ENCODE measurements around the gene TGM6. TPM values are rescaled to one million over a fixed set of nuclear protein-coding genes. Genes with fewer than 3 reads are reported as not detected.

Gene TGM6
- total RNA-seq, 1 experiment from 2014 or later, result not detected

- H3K23me2 ChIP-seq (ENCODE audit: insufficient read length, low read depth, low read length, poor library complexity, severe bottlenecking), result no peaks in the 10 kb centered on the region
- H3K56ac ChIP-seq (ENCODE audit: insufficient read length, low read depth, low read length), result no peak overlapping the region
- TF ChIP-seq CTCF (conservative IDR thresholded peaks at IDR 0.05), result no peak
- no peak overlapping the region for H4K91ac ChIP-seq (ENCODE audit: insufficient read length, low read depth, low read length)
- Mint-ChIP-seq H3K4me1 (no peaks in the 10 kb centered on the region), H3K27ac (no peak overlapping the region; a peak in 2 of 7 replicates), H3K9me3 (no peaks in the 10 kb centered on the region), H3K36me3 (ENCODE audit: insufficient read depth in 1 of 3, low read depth in 3 of 3) (peaks cover 40 to 55% (median 49%) of the 10 kb centered on the region in 3 experiments), H3K4me3 (no peak overlapping the region), H3K27me3 (ENCODE audit: low read depth) (peaks cover 1% of the 10 kb centered on the region; the same call in 1 of the 2 replicates)
- no peak overlapping the region for H4K8ac ChIP-seq (replicated peaks; ENCODE audit: insufficient read length, low read depth, low read length)
- H2BK15ac ChIP-seq (ENCODE audit: low read depth, low read length), result no peak overlapping the region
- H2BK5ac ChIP-seq (ENCODE audit: insufficient read length, low read length), result no peak overlapping the region
- no peak overlapping the region for H2AK5ac ChIP-seq (ENCODE audit: insufficient read length, low read length)
- no peak overlapping the region for H2BK20ac ChIP-seq (ENCODE audit: low read depth, low read length, poor library complexity, severe bottlenecking)
- H4K5ac ChIP-seq (ENCODE audit: insufficient read length, low read depth, low read length), result no peak overlapping the region
- no peak overlapping the region for H2BK120ac ChIP-seq (ENCODE audit: low read depth, low read length, poor library complexity, severe bottlenecking)
- no peaks in the 10 kb centered on the region for H4K20me1 ChIP-seq (ENCODE audit: control insufficient read depth, insufficient read depth, insufficient read length)
- no peak overlapping the region for H3K4ac ChIP-seq (ENCODE audit: low read depth, low read length)
- no peak overlapping the region for H3K9ac ChIP-seq (ENCODE audit: extremely low read depth, insufficient read length, low read length)
- H3K14ac ChIP-seq (ENCODE audit: insufficient read depth, low read length), result no peak overlapping the region
- H3K27me3 ChIP-seq (ENCODE audit: insufficient read depth, low read length), result no peaks in the 10 kb centered on the region
- H3K4me1 ChIP-seq (ENCODE audit: insufficient read depth, low read length), result no peaks in the 10 kb centered on the region
- no peak overlapping the region for H3K23ac ChIP-seq (ENCODE audit: insufficient read length, low read depth, low read length)
- H3K79me2 ChIP-seq (ENCODE audit: insufficient read depth, low read length), result no peaks in the 10 kb centered on the region
- H2BK12ac ChIP-seq (ENCODE audit: insufficient read length, low read depth, low read length), result no peak overlapping the region
- no peak overlapping the region for H3K4me2 ChIP-seq (ENCODE audit: insufficient read depth, insufficient read length, low read length)
- H3K18ac ChIP-seq (ENCODE audit: insufficient read length, low read depth, low read length), result no peak overlapping the region
- H3K9me3 ChIP-seq (ENCODE audit: control insufficient read depth, low read depth, low read length), result no peaks in the 10 kb centered on the region
- WGBS (ENCODE audit: extremely low coverage, insufficient read length, low lambda C conversion rate), result no CpG with 5 or more reads among the region's 3 CpGs
- H2AFZ ChIP-seq (ENCODE audit: low read length), result no peak overlapping the region
- H3K27ac ChIP-seq (ENCODE audit: insufficient read length, low read depth, low read length), result no peak overlapping the region
- no peak for DNase-seq
- no peak overlapping the region for H3T11ph ChIP-seq (ENCODE audit: low read length)
- peaks cover 1% of the 10 kb centered on the region for H3K79me1 ChIP-seq (ENCODE audit: insufficient read depth, low read depth, low read length, poor library complexity, severe bottlenecking)
Measured at GRCh38 chr20:2458919-2459499, 78.3 kb downstream of the TGM6 start.

Data from H9 (cell line).